ENCODE measurements around the gene SUDS3.
"Not testable (repeated sequence)": the region's sequence is repeated elsewhere in the genome, so short reads cannot be mapped to it uniquely, and the experiment has no call there.

DNA sequence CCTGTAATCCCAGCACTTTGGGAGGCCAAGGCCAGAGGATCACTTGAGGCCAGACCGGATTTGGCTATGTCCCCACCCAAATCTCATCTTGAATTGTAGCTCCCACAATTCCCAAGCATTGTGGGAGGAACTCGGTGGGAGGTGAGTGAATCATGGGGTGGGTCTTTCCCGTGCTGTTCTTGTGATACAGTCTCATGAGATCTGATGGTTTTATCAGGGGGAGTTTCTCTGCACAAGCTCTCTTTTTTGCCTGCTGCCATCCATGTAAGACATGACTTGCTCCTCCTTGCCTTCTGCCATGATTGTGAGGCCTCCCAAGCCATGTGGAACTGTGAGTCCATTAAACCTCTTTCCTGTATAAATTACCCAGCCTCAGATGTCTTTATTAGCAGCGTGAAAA, 21.9 kb upstream of the SUDS3 start:
- not testable (repeated sequence) for TF ChIP-seq POLR2A (IDR thresholded peaks at IDR 0.05; ENCODE audit: low read depth, low read length); ATF7 (IDR thresholded peaks at IDR 0.05; ENCODE audit: low read depth); PRDM15 (CRISPR knock-in tag; IDR thresholded peaks at IDR 0.05); EP300 (IDR thresholded peaks at IDR 0.05; ENCODE audit: borderline replicate concordance in 1 of 2, control insufficient read depth in 1 of 2, low read depth in 2 of 2, low read length in 2 of 2); RB1 (IDR thresholded peaks at IDR 0.05; ENCODE audit: borderline replicate concordance); EZH2 (IDR thresholded peaks at IDR 0.05; ENCODE audit: borderline replicate concordance, control insufficient read depth, low read depth, low read length); GABPA (IDR thresholded peaks at IDR 0.05; ENCODE audit: low read depth); SUZ12 (IDR thresholded peaks at IDR 0.05; ENCODE audit: unreplicated experiment); ZNF207 (IDR thresholded peaks at IDR 0.05; ENCODE audit: borderline replicate concordance)
- TF ChIP-seq, protein P1, sequence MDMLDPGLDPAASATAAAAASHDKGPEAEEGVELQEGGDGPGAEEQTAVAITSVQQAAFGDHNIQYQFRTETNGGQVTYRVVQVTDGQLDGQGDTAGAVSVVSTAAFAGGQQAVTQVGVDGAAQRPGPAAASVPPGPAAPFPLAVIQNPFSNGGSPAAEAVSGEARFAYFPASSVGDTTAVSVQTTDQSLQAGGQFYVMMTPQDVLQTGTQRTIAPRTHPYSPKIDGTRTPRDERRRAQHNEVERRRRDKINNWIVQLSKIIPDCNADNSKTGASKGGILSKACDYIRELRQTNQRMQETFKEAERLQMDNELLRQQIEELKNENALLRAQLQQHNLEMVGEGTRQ (IDR thresholded peaks at IDR 0.05; ENCODE audit: borderline replicate concordance, low read depth, low read length) = not testable (repeated sequence)
- TF ChIP-seq, protein P2, sequence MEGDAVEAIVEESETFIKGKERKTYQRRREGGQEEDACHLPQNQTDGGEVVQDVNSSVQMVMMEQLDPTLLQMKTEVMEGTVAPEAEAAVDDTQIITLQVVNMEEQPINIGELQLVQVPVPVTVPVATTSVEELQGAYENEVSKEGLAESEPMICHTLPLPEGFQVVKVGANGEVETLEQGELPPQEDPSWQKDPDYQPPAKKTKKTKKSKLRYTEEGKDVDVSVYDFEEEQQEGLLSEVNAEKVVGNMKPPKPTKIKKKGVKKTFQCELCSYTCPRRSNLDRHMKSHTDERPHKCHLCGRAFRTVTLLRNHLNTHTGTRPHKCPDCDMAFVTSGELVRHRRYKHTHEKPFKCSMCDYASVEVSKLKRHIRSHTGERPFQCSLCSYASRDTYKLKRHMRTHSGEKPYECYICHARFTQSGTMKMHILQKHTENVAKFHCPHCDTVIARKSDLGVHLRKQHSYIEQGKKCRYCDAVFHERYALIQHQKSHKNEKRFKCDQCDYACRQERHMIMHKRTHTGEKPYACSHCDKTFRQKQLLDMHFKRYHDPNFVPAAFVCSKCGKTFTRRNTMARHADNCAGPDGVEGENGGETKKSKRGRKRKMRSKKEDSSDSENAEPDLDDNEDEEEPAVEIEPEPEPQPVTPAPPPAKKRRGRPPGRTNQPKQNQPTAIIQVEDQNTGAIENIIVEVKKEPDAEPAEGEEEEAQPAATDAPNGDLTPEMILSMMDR (IDR thresholded peaks at IDR 0.05 in 2 of 3, conservative IDR thresholded peaks at IDR 0.05 in 1 of 3; ENCODE audit: control insufficient read depth in 2 of 3, extremely low read depth in 1 of 3, insufficient read depth in 1 of 3, low read depth in 3 of 3, low read length in 3 of 3) = not testable (repeated sequence)
- TF ChIP-seq, protein P3, sequence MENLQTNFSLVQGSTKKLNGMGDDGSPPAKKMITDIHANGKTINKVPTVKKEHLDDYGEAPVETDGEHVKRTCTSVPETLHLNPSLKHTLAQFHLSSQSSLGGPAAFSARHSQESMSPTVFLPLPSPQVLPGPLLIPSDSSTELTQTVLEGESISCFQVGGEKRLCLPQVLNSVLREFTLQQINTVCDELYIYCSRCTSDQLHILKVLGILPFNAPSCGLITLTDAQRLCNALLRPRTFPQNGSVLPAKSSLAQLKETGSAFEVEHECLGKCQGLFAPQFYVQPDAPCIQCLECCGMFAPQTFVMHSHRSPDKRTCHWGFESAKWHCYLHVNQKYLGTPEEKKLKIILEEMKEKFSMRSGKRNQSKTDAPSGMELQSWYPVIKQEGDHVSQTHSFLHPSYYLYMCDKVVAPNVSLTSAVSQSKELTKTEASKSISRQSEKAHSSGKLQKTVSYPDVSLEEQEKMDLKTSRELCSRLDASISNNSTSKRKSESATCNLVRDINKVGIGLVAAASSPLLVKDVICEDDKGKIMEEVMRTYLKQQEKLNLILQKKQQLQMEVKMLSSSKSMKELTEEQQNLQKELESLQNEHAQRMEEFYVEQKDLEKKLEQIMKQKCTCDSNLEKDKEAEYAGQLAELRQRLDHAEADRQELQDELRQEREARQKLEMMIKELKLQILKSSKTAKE (IDR thresholded peaks at IDR 0.05; ENCODE audit: low read depth, poor library complexity, severe bottlenecking) = not testable (repeated sequence)
- TF ChIP-seq, protein P4, sequence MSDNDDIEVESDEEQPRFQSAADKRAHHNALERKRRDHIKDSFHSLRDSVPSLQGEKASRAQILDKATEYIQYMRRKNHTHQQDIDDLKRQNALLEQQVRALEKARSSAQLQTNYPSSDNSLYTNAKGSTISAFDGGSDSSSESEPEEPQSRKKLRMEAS (IDR thresholded peaks at IDR 0.05; ENCODE audit: low read depth, low read length) = not testable (repeated sequence)
- TF ChIP-seq, protein P5, sequence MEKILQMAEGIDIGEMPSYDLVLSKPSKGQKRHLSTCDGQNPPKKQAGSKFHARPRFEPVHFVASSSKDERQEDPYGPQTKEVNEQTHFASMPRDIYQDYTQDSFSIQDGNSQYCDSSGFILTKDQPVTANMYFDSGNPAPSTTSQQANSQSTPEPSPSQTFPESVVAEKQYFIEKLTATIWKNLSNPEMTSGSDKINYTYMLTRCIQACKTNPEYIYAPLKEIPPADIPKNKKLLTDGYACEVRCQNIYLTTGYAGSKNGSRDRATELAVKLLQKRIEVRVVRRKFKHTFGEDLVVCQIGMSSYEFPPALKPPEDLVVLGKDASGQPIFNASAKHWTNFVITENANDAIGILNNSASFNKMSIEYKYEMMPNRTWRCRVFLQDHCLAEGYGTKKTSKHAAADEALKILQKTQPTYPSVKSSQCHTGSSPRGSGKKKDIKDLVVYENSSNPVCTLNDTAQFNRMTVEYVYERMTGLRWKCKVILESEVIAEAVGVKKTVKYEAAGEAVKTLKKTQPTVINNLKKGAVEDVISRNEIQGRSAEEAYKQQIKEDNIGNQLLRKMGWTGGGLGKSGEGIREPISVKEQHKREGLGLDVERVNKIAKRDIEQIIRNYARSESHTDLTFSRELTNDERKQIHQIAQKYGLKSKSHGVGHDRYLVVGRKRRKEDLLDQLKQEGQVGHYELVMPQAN (conservative IDR thresholded peaks at IDR 0.05) = not testable (repeated sequence)
